ENCODE measurements around the gene RBM3.

The RBM3 gene

DNA sequence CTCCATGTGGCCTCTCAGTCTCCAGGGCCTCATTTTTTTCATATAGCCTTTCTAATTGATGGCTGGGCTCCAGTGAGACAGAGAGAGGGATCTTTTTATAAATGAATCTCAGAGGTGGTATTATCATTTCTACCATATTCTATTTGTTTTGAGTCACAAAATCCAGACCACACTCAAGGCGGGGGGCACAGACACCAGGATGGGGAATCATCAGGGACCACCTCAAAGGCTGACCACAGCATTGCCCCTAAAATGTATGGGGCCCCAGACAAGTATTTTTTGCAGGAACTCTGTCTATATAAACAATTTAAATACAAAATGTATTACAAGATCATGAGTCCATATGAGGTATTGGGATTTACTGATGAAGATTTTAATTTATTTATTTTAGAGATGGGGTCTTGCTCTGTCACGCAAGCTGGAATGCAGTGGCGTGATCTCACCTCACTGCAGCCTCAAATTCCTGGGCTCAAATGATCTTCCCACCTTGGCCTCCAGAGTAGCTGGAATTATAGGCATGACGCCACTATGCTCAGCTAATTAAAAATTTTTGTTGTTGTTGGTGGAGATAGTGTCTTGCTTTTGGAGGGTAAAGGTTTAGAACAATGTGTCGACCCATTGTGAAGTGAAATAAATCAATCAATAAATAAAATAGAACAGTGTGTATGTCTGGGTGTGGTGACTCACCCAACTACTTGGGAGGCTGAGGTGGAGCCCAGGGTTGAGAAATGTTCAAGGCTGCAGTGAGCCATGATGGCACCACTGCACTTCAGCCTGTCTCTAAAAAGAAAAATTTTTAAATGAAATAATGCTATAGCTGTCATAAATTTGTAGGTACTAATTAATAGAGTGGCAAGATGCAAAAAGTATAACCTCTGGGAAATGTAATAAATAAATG is 52.4 kb downstream of the RBM3 start:
- no peak for DNase-seq (ENCODE audit: low spot score)
